Mesendoderm (in vitro differentiated cells): ENCODE data around the gene DNMT3B.

Experiments used
- DNase-seq: peaks from one replicate; pipeline ENCODE4 v3.0.0; 2013
- H2AK5ac ChIP-seq: 2 replicates; pipeline ENCODE4 v1.6.1; 2013; ENCODE audit warnings: low read length, inconsistent platforms
- H2BK120ac ChIP-seq: 2 replicates; pipeline ENCODE4 v1.6.1; 2013; ENCODE audit warnings: low read depth, mild to moderate bottlenecking, low read length, moderate library complexity, mixed read lengths
- H2BK15ac ChIP-seq: replicated peaks from 2 replicates; pipeline ENCODE4 v1.6.1; 2013; ENCODE audit warnings: low read depth, mild to moderate bottlenecking, moderate library complexity
- H2BK5ac ChIP-seq: 2 replicates; pipeline ENCODE4 v1.6.1; 2013; ENCODE audit warnings: low read length, inconsistent platforms
- H3K18ac ChIP-seq: 2 replicates; pipeline ENCODE4 v1.6.1; 2013; ENCODE audit warnings: mild to moderate bottlenecking, low read length, mixed read lengths
- H3K23ac ChIP-seq: one replicate; pipeline ENCODE4 v1.6.1; 2013; ENCODE audit warnings: low read length
- H3K27ac ChIP-seq: 2 replicates; pipeline ENCODE4 v1.5.1; 2013; ENCODE audit warnings: low read depth, mild to moderate bottlenecking, inconsistent platforms, low read length, moderate library complexity
- H3K27me3 ChIP-seq: 2 replicates; pipeline ENCODE4 v1.6.1; 2013; ENCODE audit warnings: low read length, control low read depth, mild to moderate bottlenecking, inconsistent platforms; ENCODE audit not compliant: insufficient read depth, poor library complexity
- H3K36me3 ChIP-seq: 2 replicates; pipeline ENCODE4 v1.6.1; 2013; ENCODE audit warnings: low read length, inconsistent platforms; ENCODE audit not compliant: control insufficient read depth, insufficient read depth
- H3K4ac ChIP-seq: one replicate; pipeline ENCODE4 v1.6.1; 2013; ENCODE audit warnings: low read depth, mild to moderate bottlenecking, low read length, moderate library complexity
- H3K4me1 ChIP-seq: 2 replicates; pipeline ENCODE4 v1.6.1; 2013; ENCODE audit warnings: low read depth, low read length, inconsistent platforms; ENCODE audit not compliant: control insufficient read depth
- H3K4me2 ChIP-seq: 2 replicates; pipeline ENCODE4 v1.6.1; 2013; ENCODE audit warnings: low read length
- H3K4me3 ChIP-seq: 2 replicates; pipeline ENCODE4 v1.5.1; 2013; ENCODE audit warnings: mild to moderate bottlenecking, low read length
- H3K56ac ChIP-seq: one replicate; pipeline ENCODE4 v1.6.1; 2013; ENCODE audit warnings: low read length
- H3K79me1 ChIP-seq: 2 replicates; pipeline ENCODE4 v1.6.1; 2013; ENCODE audit warnings: low read length, inconsistent platforms
- H3K79me2 ChIP-seq: 2 replicates; pipeline ENCODE4 v1.6.1; 2013; ENCODE audit warnings: mild to moderate bottlenecking, low read length; ENCODE audit not compliant: control insufficient read depth, insufficient read depth
- H3K9ac ChIP-seq: 2 replicates; pipeline ENCODE4 v1.6.1; 2013; ENCODE audit warnings: low read length, inconsistent platforms
- H4K5ac ChIP-seq: one replicate; pipeline ENCODE4 v1.6.1; 2013; ENCODE audit warnings: low read length
- H4K8ac ChIP-seq: one replicate; pipeline ENCODE4 v1.6.1; 2013; ENCODE audit warnings: low read depth, mild to moderate bottlenecking, control low read depth, low read length, moderate library complexity
- WGBS: extraction: QIAGEN DNeasy Blood & Tissue Kit; methylation state at CpG from one replicate; pipeline ENCODE4 v1.1.7; 2013; ENCODE audit warnings: low lambda C conversion rate, missing lambda C conversion rate; ENCODE audit not compliant: insufficient coverage; ENCODE audit errors: extremely low coverage; 5-methylcytosine and 5-hydroxymethylcytosine counted together

Gene DNMT3B

GRCh38 chr20:32855387-32855786 is 93.2 kb downstream of the DNMT3B start:
- Histone ChIP-seq H3K4ac (no peak overlapping the region), H3K27me3 (no peaks in the 10 kb centered on the region), H3K27ac (no peak overlapping the region), H3K79me2 (no peaks in the 10 kb centered on the region), H2AK5ac (no peak overlapping the region), H3K23ac (no peak overlapping the region), H3K4me1 (no peaks in the 10 kb centered on the region), H3K9ac (no peak overlapping the region), H3K4me2 (no peak overlapping the region), H3K36me3 (no peaks in the 10 kb centered on the region), H2BK5ac (no peak overlapping the region), H3K56ac (no peak overlapping the region), H4K5ac (no peak overlapping the region), H3K79me1 (no peaks in the 10 kb centered on the region), H4K8ac (no peak overlapping the region), H3K18ac (no peak overlapping the region), H2BK120ac (no peak overlapping the region), H3K4me3 (no peak overlapping the region), H2BK15ac (no peak overlapping the region)
- no peak for DNase-seq
- no CpG with 5 or more reads among the region's 7 CpGs for WGBS

DNA sequence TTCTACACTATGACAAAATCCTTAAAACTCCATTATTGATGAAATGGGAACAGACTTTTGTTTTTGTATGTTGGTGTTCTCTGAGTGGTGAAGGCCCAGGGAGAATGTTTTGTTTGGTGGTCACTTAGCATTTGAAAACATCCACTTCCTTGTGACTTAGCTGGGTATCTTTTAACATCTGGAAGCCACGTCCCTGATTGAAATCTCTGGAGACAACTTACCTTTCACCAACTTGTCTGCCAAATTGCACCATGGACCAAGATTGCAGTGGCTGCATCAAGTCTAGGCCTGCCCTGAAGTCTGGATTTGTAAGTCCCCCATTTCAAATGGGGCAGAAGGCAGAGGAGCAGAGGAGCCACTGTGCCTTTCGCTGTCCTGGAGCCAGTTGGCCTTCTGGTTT is 96.0 kb downstream of the DNMT3B start:
- H3K4me2 ChIP-seq: no peak overlapping the region
- peak; percentile 26 for DNase-seq
- no CpG with 5 or more reads among the region's 2 CpGs for WGBS
- H4K8ac ChIP-seq: no peak overlapping the region
- no peak overlapping the region for H3K27ac ChIP-seq
- H2BK5ac ChIP-seq: no peak overlapping the region
- H3K18ac ChIP-seq: no peak overlapping the region
- no peaks in the 10 kb centered on the region for H3K4me1 ChIP-seq
- H3K56ac ChIP-seq: no peak overlapping the region
- H2BK120ac ChIP-seq: no peak overlapping the region
- no peaks in the 10 kb centered on the region for H3K79me1 ChIP-seq
- no peak overlapping the region for H2AK5ac ChIP-seq
- no peak overlapping the region for H2BK15ac ChIP-seq
- no peak overlapping the region for H3K9ac ChIP-seq
- no peak overlapping the region for H4K5ac ChIP-seq
- H3K4me3 ChIP-seq: no peak overlapping the region
- no peaks in the 10 kb centered on the region for H3K27me3 ChIP-seq
- H3K36me3 ChIP-seq: no peaks in the 10 kb centered on the region
- H3K79me2 ChIP-seq: no peaks in the 10 kb centered on the region
- H3K4ac ChIP-seq: no peak overlapping the region
- no peak overlapping the region for H3K23ac ChIP-seq
